Fibroblast of lung (primary cell): ENCODE data around the gene RARRES1. TPM values are rescaled to one million over a fixed set of nuclear protein-coding genes. Genes with fewer than 3 reads are reported as not detected.

Source experiments
- DNase-seq, 2 donors: peaks; one replicate each; pipeline versions ENCODE4 v3.0.0 to v3.0.0-alpha.2; 2010; ENCODE audit warnings: low read depth in 2 of 2
- H2AFZ ChIP-seq: 2 replicates; pipeline ENCODE4 v1.5.1; 2012; ENCODE audit warnings: low read length, control low read depth, inconsistent platforms
- H3K27ac ChIP-seq: 2 replicates; pipeline ENCODE4 v1.5.1; 2011; ENCODE audit warnings: low read length, control low read depth; ENCODE audit not compliant: insufficient read depth
- H3K27me3 ChIP-seq: 2 replicates; pipeline ENCODE4 v1.5.1; 2011; ENCODE audit warnings: mild to moderate bottlenecking, low read length; ENCODE audit not compliant: control insufficient read depth, insufficient read depth
- H3K36me3 ChIP-seq: 2 replicates; pipeline ENCODE4 v1.5.1; 2011; ENCODE audit warnings: low read length; ENCODE audit not compliant: control insufficient read depth, insufficient read depth
- H3K4me1 ChIP-seq: 2 replicates; pipeline ENCODE4 v1.5.1; 2011; ENCODE audit warnings: low read length; ENCODE audit not compliant: control insufficient read depth, insufficient read depth; ENCODE audit errors: extremely low read depth
- H3K4me2 ChIP-seq: 2 replicates; pipeline ENCODE4 v1.5.1; 2011; ENCODE audit warnings: low read length, control low read depth; ENCODE audit not compliant: insufficient read depth; ENCODE audit errors: extremely low read depth
- H3K4me3 ChIP-seq, 4 experiments: fragments of 200-600 bp in 1 of 4; sonication (generic) in 1 of 4; replicated peaks in 1 of 4; 2 replicates each; pipeline ENCODE4 v1.5.1; 2011 to 2016; ENCODE audit warnings: low read length in 4 of 4, low read depth in 3 of 4, mild to moderate bottlenecking in 3 of 4, control low read depth in 2 of 4, inconsistent platforms in 1 of 4, mixed read lengths in 1 of 4; ENCODE audit not compliant: insufficient read depth in 1 of 4; ENCODE audit errors: control extremely low read depth in 1 of 4
- H3K79me2 ChIP-seq: 2 replicates; pipeline ENCODE4 v1.5.1; 2012; ENCODE audit warnings: mild to moderate bottlenecking, low read length, inconsistent platforms; ENCODE audit not compliant: control insufficient read depth, insufficient read depth
- H3K9ac ChIP-seq: 2 replicates; pipeline ENCODE4 v1.5.1; 2011; ENCODE audit warnings: mild to moderate bottlenecking, low read length, control low read depth; ENCODE audit not compliant: insufficient read depth
- H3K9me3 ChIP-seq: 2 replicates; pipeline ENCODE4 v1.5.1; 2012; ENCODE audit warnings: low read depth, low read length; ENCODE audit not compliant: control insufficient read depth, insufficient read depth
- H4K20me1 ChIP-seq: 2 replicates; pipeline ENCODE4 v1.5.1; 2011; ENCODE audit warnings: low read length; ENCODE audit not compliant: control insufficient read depth, insufficient read depth; ENCODE audit errors: extremely low read depth
- EZH2 ChIP-seq: IDR thresholded peaks from 2 replicates; pipeline ENCODE4 v1.5.1; 2012; ENCODE audit warnings: low read length, control low read depth, mild to moderate bottlenecking; ENCODE audit errors: missing control alignments
- polyA plus RNA-seq, 2 donors: library from polyadenylated mRNA; depleted of rRNA in 1 of 2; stranded (reverse) in 1 of 2; unstranded in 1 of 2; fragments of >200 nt; gene quantifications; 2 replicates each; pipeline ENCODE4 v1.2.1, GENCODE V29; 2011 to 2012; ENCODE audit warnings: missing spikeins in 1 of 2
- total RNA-seq: library from RNA; depleted of rRNA; stranded (reverse); fragments of >200 nt; gene quantifications from 2 replicates; pipeline ENCODE4 v1.2.1, GENCODE V29; 2014
- TF ChIP-seq, protein P1 (sequence below), 2 donors: IDR thresholded peaks in 1 of 2; conservative IDR thresholded peaks in 1 of 2; 1 replicate in 1 of 2; 2 replicates in 1 of 2; pipeline ENCODE4 v1.5.1; 2011 to 2012; ENCODE audit warnings: low read length in 2 of 2, control low read depth in 1 of 2, inconsistent platforms in 1 of 2, low read depth in 1 of 2, mild to moderate bottlenecking in 1 of 2

The RARRES1 gene
- total and polyA plus RNA-seq, 2 donors (not counting 1 experiment from before 2014, with no cell fraction given), result 27.7 to 93.3 TPM

DNA sequence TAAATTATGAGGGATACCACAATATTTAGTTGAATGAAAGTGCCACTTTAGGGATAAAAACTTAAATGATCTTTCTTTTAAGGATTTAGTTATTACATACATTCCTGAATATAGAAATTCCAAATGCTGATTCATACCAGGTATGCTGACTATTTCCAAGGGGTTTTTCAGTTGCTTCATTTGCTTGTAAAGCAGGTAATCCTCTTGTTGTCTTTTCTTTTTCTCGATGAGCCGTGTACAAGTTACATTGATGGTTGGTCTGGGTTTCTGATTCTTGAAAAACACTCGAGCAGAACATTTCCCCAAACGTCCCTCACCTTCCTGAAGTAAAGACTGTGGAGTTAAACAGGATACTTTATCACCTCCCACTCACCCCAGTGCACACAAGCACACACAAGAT lies 21.7 kb downstream of the RARRES1 start:
- Histone ChIP-seq H3K9ac (no peak overlapping the region), H3K4me3 (no peak overlapping the region), H3K4me2 (no peak overlapping the region), H4K20me1 (no peaks in the 10 kb centered on the region), H3K36me3 (no peaks in the 10 kb centered on the region), H3K27ac (peak overlapping the region; percentile 78), H2AFZ (no peak overlapping the region), H3K79me2 (no peaks in the 10 kb centered on the region), H3K4me1 (peaks cover 11% of the 10 kb centered on the region), H3K27me3 (no peaks in the 10 kb centered on the region), H3K9me3 (no peaks in the 10 kb centered on the region)
- TF ChIP-seq, protein P1, sequence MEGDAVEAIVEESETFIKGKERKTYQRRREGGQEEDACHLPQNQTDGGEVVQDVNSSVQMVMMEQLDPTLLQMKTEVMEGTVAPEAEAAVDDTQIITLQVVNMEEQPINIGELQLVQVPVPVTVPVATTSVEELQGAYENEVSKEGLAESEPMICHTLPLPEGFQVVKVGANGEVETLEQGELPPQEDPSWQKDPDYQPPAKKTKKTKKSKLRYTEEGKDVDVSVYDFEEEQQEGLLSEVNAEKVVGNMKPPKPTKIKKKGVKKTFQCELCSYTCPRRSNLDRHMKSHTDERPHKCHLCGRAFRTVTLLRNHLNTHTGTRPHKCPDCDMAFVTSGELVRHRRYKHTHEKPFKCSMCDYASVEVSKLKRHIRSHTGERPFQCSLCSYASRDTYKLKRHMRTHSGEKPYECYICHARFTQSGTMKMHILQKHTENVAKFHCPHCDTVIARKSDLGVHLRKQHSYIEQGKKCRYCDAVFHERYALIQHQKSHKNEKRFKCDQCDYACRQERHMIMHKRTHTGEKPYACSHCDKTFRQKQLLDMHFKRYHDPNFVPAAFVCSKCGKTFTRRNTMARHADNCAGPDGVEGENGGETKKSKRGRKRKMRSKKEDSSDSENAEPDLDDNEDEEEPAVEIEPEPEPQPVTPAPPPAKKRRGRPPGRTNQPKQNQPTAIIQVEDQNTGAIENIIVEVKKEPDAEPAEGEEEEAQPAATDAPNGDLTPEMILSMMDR (conservative IDR thresholded peaks at IDR 0.05 in 1 of 2, IDR thresholded peaks at IDR 0.05 in 1 of 2; ENCODE audit: low read depth in 1 of 2, low read length in 2 of 2), result no peak
- no peak for TF ChIP-seq EZH2
- DNase-seq, result no peak

GRCh38 chr3:158709666-158710083 lies 22.6 kb downstream of the RARRES1 start:
- DNase-seq, result peak; percentile 96 to 100
- Histone ChIP-seq H2AFZ (no peak overlapping the region), H3K27me3 (no peaks in the 10 kb centered on the region), H3K4me1 (peaks cover 11% of the 10 kb centered on the region), H3K79me2 (no peaks in the 10 kb centered on the region), H3K27ac (peak overlapping the region; percentile 78), H3K9ac (no peak overlapping the region), H3K4me3 (no peak overlapping the region), H4K20me1 (no peaks in the 10 kb centered on the region), H3K36me3 (no peaks in the 10 kb centered on the region), H3K4me2 (peak overlapping the region; percentile 42), H3K9me3 (no peaks in the 10 kb centered on the region)
- TF ChIP-seq, protein P1 (conservative IDR thresholded peaks at IDR 0.05 in 1 of 2, IDR thresholded peaks at IDR 0.05 in 1 of 2; ENCODE audit: low read depth in 1 of 2, low read length in 2 of 2), result no peak
- no peak for TF ChIP-seq EZH2

DNA sequence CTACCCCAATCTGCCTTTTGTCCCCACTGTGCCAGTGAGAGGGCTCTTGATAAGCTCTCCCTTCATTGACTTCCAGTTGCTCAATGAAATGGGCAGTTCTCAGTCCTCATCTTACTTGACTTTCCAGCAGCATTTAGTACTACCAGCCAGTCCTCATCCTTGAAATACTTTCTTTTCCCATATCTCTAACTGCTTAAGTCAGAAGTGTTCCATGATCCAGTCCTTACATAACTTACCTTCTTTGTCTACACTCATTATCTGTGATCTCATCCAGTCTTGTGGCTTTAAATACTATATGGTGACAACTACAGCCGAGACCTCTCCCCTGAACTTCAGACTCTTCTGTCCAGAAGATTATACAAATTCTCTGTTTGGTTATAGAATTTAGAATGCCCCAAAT lies 28.7 kb downstream of the RARRES1 start:
- Histone ChIP-seq H3K27ac (peak overlapping the region; percentile 85), H3K9ac (no peak overlapping the region), H3K36me3 (no peaks in the 10 kb centered on the region), H2AFZ (no peak overlapping the region), H3K27me3 (no peaks in the 10 kb centered on the region), H3K79me2 (no peaks in the 10 kb centered on the region), H3K4me1 (peaks cover 28% of the 10 kb centered on the region), H4K20me1 (no peaks in the 10 kb centered on the region), H3K9me3 (no peaks in the 10 kb centered on the region), H3K4me3 (no peak overlapping the region), H3K4me2 (peak overlapping the region; percentile 56)
- DNase-seq, result peak in 1 of 2 donors; percentile 74
- TF ChIP-seq EZH2, result no peak
- TF ChIP-seq, protein P1 (conservative IDR thresholded peaks at IDR 0.05 in 1 of 2, IDR thresholded peaks at IDR 0.05 in 1 of 2; ENCODE audit: low read depth in 1 of 2, low read length in 2 of 2), result no peak
